NCI-H1417 (cell line): ENCODE data around the gene SPC24.
"Not testable (repeated sequence)": the region's sequence is repeated elsewhere in the genome, so short reads cannot be mapped to it uniquely, and the experiment has no call there.

Experiments
- DNase-seq, 3 experiments: peaks; one replicate each; lab custom pipeline; 2025; lab: John Stamatoyannopoulos, UW

Gene SPC24

DNA sequence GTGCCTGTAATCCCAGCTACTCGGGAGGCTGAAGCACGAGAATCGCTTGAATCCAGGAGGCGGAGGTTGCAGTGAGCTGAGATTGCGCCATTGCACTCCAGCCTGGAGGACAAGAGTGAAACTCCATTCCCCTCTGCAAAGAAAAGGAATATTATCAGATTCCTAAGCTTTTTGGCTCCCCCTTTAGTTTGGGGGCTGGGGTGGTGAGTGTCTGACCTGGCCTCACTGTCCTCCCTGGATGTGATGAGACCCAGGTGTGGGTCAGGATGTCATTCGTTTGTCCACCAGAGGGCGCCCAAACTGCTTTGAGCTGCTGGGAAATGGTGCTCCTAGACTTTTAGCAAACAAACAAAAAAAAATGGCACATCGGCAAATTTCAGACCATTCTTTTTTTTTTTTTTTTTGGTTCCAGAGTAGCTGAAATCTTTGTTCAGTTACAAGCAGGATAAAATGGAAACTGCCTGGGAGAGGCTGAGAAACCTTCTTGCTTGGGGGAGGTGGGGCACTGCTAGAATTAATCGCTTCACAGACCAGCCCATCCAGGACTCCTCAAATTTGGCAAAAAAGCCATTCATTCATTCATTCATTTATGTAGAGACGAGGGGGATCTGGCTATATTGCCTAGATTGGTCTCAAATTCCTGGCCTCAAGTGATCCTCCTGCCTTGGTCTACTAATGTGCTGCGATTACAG lies 29.4 kb downstream of the SPC24 start:
- peak; percentile 54 to 86 (median 63) for DNase-seq

DNA sequence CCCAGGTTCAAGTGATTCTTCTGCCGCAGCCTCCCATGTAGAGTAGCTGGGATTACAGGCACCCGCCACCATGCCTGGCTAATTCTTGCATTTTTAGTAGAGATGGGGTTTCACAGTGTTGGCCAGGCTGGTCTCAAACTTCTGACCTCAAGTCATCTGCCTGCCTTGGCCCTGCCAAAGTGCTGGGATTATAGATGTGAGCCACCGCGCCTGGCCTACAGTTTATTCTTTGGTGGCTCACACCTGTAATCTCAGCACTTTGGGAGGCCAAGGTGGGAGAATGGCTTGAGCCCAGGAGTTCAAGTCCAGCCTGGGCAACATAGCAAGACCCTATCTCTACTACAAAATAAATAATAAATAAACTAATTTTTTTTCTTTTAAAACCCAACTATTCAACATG lies 31.4 kb downstream of the SPC24 start:
- not testable (repeated sequence) for DNase-seq

DNA sequence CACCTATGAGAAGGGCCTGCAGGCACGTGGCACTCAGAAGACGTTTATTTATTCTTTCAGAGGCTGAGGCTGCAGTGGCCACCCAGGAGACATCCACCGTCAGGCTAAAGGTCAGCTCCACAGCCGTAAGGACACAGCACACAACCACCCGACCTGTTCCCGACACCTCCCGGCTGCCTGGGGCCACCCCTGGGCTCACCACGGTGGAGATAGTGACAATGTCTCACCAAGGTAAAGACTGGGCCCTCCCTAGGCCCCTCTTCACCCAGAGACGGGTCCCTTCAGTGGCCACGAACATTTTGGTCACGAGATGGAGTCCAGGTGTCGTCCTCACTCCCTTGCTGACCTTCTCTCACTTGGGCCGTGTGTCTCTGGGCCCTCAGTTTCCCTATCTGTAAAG lies 32.5 kb downstream of the SPC24 start:
- no peak for DNase-seq

DNA sequence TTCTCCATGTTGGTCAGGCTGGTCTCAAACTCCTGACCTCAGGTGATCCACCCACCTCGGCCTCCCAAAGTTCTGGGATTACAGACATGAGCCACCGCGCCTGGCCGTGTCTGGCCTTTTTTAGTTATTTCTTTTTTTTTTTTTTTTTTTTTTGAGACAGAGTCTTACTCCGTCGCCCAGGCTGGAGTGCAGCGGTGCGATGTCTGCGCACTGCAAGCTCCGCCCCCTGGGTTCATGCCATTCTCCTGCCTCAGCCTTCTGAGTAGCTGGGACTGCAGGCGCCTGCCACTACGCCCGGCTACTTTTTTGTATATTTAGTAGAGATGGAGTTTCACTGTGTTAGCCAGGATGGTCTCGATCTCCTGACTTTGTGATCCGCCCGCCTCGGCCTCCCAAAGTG lies 33.6 kb downstream of the SPC24 start:
- not testable (repeated sequence) for DNase-seq

DNA sequence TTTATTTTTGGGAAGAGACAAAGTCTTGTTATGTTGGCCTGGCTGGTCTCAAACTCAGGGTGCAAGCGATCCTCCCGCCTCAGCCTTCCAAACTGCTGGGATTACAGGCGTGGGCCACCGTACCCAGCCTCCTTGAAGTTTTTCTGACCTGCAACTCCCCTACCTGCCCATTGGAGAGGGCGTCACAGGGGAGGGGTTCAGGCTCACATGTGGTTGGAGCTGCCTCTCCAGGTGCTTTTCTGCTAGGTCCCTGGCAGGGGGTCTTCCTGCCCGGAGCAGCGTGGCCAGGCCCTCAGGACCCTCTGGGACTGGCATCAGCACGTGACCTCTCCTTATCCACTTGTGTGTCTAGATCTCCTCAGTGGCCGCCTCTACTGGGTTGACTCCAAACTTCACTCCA lies 39.1 kb downstream of the SPC24 start:
- no peak for DNase-seq

DNA sequence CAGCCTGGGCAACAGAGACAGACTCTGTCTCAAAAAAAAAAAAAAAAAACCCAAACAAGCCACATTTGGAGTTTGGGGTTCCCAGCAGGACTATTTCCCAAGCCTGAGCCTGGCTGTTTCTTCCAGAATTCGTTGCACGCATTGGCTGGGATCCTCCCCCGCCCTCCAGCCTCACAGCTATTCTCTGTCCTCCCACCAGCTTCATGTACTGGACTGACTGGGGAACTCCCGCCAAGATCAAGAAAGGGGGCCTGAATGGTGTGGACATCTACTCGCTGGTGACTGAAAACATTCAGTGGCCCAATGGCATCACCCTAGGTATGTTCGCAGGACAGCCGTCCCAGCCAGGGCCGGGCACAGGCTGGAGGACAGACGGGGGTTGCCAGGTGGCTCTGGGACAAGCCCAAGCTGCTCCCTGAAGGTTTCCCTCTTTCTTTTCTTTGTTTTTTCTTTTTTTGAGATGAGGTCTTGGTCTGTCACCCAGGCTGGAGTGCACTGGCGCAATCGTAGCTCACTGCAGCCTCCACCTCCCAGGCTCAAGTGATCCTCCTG lies 39.6 kb downstream of the SPC24 start:
- no peak for DNase-seq

DNA sequence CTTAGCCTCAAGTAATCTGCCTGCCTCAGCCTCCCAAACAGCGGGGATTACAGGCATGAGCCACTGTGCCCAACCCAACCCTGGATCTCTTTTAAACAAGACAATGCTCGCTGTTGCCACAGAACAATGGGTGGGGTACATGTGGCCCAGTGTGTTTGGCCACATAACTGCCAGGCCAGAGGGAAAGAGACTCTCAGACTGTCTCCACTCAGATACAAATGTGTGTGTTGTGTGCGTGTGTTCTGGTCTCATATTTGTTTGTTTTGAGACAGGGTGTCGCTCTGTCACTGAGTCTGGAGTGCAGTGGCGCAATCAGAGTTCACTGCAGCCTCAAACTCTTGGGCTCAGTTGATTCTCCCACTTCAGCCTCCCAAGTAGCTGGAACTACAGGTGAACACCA lies 40.5 kb downstream of the SPC24 start:
- DNase-seq: no peak

DNA sequence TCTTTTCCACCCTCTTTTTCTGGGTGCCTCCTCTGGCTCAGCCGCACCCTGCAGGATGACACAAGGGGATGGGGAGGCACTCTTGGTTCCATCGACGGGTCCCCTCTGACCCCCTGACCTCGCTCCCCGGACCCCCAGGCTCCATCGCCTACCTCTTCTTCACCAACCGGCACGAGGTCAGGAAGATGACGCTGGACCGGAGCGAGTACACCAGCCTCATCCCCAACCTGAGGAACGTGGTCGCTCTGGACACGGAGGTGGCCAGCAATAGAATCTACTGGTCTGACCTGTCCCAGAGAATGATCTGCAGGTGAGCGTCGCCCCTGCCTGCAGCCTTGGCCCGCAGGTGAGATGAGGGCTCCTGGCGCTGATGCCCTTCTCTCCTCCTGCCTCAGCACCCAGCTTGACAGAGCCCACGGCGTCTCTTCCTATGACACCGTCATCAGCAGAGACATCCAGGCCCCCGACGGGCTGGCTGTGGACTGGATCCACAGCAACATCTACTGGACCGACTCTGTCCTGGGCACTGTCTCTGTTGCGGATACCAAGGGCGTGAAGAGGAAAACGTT lies 42.4 kb downstream of the SPC24 start:
- no peak for DNase-seq

DNA sequence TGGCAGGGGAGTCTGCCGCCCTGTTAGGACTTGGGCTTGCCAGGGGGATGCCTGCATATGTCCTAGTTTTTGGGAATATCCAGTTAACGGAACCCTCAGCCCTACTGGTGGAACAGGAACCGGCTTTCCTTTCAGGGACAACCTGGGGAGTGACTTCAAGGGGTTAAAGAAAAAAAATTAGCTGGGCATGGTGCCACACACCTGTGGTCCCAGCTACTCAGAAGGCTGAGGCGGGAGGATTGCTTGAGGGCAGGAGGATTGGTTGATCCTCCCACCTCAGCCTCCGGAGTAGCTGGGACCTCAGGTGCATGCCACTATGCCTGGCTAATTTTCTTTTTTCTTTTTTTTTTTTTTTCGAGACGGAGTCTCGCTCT lies 43.8 kb downstream of the SPC24 start:
- no peak for DNase-seq

DNA sequence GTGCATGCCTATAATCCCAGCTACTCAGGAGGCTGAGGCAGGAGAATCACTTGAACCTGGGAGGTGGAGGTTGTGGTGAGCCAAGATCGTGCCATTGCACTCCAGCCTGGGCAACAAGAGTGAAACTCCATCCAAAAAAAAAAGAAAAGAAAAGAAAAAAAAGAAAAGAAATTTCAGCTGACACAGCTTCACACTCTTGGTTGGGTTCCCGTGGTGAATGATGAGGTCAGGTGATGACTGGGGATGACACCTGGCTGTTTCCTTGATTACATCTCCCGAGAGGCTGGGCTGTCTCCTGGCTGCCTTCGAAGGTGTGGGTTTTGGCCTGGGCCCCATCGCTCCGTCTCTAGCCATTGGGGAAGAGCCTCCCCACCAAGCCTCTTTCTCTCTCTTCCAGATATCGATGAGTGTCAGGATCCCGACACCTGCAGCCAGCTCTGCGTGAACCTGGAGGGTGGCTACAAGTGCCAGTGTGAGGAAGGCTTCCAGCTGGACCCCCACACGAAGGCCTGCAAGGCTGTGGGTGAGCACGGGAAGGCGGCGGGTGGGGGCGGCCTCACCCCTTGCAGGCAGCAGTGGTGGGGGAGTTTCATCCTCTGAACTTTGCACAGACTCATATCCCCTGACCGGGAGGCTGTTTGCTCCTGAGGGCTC lies 44.3 kb downstream of the SPC24 start:
- no peak for DNase-seq

DNA sequence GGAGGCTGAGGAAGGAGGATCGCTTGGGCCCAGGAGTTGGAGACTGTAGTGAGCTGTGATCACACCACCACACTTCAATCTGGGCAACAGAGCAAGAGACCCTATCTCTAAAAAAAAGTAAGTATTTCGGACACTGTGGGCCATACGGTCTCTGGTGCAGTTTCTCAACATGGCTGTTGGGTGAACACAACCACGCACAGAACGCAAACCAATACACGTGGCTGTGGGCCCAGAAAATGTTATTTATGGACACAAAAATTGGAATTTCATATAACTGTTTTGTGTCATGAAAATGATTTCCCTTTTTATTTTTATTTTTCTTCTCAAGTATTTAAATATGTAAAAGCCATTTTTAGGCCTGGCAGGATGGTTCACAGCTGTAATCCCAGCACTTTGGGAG lies 46.8 kb downstream of the SPC24 start:
- DNase-seq: no peak

DNA sequence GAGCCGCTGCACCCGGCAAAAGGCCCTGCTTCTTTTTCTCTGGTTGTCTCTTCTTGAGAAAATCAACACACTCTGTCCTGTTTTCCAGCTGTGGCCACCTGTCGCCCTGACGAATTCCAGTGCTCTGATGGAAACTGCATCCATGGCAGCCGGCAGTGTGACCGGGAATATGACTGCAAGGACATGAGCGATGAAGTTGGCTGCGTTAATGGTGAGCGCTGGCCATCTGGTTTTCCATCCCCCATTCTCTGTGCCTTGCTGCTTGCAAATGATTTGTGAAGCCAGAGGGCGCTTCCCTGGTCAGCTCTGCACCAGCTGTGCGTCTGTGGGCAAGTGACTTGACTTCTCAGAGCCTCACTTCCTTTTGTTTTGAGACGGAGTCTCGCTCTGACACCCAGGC lies 49.1 kb downstream of the SPC24 start:
- no peak for DNase-seq

DNA sequence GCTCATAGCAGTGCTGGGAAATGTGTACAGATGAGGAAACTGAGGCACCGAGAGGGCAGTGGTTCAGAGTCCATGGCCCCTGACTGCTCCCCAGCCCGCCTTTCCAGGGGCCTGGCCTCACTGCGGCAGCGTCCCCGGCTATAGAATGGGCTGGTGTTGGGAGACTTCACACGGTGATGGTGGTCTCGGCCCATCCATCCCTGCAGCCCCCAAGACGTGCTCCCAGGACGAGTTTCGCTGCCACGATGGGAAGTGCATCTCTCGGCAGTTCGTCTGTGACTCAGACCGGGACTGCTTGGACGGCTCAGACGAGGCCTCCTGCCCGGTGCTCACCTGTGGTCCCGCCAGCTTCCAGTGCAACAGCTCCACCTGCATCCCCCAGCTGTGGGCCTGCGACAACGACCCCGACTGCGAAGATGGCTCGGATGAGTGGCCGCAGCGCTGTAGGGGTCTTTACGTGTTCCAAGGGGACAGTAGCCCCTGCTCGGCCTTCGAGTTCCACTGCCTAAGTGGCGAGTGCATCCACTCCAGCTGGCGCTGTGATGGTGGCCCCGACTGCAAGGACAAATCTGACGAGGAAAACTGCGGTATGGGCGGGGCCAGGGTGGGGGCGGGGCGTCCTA lies 50.5 kb downstream of the SPC24 start:
- DNase-seq: no peak

DNA sequence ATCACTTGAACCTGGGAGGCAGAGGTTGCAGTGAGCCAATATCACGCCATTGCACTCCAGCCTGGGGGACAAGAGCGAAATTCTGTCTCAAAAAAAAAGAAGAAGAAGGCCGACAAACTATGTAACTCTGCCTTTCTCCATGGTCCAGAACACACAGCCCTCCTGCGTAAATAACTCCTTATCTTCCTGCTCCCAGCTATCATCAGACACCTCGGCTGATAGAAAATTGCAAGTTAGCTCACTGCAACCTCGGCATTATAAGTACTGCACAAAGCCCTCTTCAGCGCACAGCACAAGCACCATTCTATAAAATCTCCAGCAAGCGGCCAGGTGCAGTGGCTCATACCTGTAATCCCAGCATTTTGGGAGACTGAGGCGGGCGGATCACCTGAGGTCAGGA lies 51.9 kb downstream of the SPC24 start:
- not testable (repeated sequence) for DNase-seq

DNA sequence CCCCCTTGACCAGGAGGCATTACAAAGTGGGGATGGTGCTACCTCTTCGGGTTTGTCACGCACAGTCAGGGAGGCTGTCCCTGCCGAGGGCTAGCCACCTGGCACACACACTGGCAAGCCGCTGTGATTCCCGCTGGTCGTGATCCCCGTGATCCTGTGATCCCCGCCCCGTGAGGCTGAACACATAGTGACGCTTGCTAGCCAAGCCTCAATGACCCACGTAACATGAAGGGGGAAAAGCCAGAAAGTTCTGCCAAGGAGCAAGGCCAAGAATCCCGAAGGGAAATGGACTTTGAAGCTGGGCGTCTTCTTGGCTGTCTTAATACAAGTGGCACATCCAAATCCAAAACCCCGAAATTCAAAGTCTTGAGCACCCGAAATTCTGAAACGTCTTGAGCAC lies 52.6 kb downstream of the SPC24 start:
- DNase-seq: no peak

DNA sequence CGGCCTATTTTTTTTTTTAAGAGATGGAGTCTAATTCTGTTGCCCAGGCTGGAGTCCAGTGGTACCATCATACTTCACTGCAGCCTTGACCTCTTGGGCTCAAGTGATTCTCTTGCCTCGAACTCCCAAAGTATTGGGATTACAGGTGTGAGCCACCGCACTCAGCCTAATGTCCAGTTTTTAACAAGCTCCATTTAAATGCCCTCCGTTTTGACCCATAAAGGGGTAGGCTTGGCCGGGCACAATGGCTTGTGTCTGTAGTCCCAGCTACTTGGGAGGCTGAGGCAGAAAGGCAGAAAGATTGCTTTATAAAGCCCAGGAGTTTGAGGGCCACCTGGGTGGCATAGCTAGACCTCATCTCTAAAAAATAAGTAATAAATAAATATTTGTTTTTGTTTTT lies 54.5 kb downstream of the SPC24 start:
- no peak for DNase-seq

DNA sequence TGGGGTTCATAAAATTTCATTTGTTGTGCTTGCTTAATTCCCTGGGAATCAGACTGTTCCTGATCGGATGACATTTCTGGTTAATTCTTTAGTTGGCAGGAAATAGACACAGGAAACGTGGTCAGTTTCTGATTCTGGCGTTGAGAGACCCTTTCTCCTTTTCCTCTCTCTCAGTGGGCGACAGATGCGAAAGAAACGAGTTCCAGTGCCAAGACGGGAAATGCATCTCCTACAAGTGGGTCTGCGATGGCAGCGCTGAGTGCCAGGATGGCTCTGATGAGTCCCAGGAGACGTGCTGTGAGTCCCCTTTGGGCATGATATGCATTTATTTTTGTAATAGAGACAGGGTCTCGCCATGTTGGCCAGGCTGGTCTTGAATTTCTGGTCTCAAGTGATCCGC lies 55.5 kb downstream of the SPC24 start:
- DNase-seq: no peak

DNA sequence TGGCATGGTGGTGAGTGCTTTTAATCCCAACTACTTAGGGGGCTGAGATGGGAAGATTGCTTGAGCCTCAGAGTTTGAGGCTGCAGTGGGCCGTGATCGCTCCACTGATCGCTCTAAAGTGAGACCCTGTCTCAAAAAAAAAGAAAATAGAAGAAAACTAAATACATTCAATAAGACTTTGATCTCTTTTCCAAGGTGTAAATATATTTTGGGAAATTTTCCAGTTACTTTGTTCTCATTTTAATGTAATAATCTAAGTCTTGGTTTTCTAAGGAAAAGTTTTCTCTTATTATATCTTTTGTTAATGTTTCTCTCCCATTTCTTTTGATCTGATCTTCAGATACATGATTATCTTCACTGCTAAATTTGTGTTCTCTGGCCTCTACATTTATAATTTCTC lies 56.7 kb downstream of the SPC24 start:
- DNase-seq: no peak

DNA sequence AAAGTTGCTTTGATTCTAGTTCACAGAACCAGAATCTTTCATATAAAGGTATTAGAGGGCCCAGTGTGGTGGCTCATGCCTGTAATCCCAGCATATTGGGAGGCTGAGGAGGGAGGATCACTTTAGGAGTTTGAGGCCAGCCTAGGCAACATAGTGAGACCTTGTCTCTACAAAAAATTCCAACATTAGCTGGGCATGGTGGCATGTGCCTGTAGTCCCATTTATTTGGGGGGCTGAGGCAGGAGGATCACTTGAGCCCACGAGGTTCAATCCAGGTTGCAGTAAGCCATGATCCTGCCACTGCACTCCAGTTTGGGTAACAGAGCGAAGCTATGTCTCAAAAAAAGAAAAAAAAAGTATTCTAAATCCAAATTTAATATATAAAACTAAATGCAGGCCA lies 57.3 kb downstream of the SPC24 start:
- DNase-seq: no peak

DNA sequence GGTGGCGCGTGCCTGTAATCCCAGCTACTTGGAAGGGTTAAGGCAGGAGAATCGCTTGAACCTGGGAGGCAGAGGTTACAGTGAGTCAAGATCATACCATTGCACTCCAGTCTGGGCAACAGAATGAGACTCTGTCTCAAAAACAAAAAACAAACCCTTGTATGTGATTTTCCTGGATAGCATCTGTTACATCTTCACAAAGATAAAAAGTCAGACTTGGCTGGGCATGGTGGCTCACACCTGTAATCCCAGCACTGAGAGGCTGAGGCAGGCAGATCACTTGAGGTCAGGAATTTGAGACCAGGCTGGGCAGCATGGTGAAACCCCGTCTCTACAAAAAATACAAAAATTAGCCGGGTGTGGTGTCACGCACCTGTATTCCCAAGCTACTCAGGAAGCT lies 58.2 kb downstream of the SPC24 start:
- not testable (repeated sequence) for DNase-seq

DNA sequence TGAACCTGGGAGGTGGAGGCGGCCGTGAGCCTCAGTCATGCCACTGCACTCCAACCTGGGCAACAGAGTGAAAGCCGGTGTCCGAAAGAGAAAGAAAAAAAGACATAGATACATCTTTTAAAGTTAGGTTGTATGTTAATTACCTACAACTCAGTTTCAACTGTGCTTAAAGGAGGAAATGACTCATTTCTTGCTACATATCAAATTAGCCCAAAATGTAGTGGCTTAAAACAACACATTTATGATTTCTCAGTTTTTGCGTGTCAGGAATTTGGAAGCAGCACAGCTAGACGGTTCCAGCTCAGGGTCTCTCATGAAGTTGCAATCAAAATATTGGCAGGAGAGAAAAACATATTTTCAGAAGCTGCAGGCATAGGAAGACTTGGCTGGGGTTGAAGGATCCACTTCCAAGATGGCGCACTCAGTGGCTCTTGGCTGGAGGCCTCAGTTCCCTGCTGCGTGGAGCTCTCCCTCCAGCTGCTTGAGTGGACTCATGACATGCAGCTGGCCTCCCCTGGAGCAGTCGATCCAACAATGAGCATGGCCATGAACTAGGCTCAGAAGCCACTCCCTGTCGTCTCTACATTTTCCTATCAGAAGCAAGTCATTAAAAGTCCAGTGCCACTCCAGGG lies 59.3 kb downstream of the SPC24 start:
- DNase-seq: no peak
